HEK293 (cell line): ENCODE data around the gene NCOA6.

Experiments
- CTCF ChIA-PET: fragments of 350-600 bp; formaldehyde crosslinking; extraction: SDS; loops from one replicate; lab custom pipeline; 2021; ENCODE audit warnings: antibody characterized with exemption; lab: Yijun Ruan, JAX
- POLR2A ChIA-PET: fragments of 300-600 bp; formaldehyde crosslinking; extraction: SDS; loops from one replicate; lab custom pipeline; 2020; ENCODE audit warnings: antibody characterized with exemption, inconsistent platforms; lab: Yijun Ruan, JAX
- H3K27ac ChIP-seq: fragments of 200-500 bp; sonication (Bioruptor generic); 2 replicates; pipeline ENCODE4 v1.5.1; 2014; ENCODE audit warnings: low read depth, low read length, control low read depth, inconsistent platforms; ENCODE audit errors: extremely low read depth
- H3K36me3 ChIP-seq, 2 experiments: fragments of 200-500 bp in 1 of 2; sonication (Bioruptor generic) in 1 of 2; 1 replicate in 1 of 2; 2 replicates in 1 of 2; pipeline ENCODE4 v1.5.1; 2014 to 2017; ENCODE audit warnings: inconsistent platforms in 2 of 2, low read length in 2 of 2; ENCODE audit not compliant: control insufficient read depth in 2 of 2, insufficient read depth in 1 of 2
- H3K4me1 ChIP-seq: fragments of 200-500 bp; sonication (Bioruptor generic); 2 replicates; pipeline ENCODE4 v1.5.1; 2014; ENCODE audit warnings: mild to moderate bottlenecking, low read length, inconsistent platforms; ENCODE audit not compliant: control insufficient read depth, insufficient read depth
- H3K4me3 ChIP-seq: 2 replicates; pipeline ENCODE4 v1.5.1; 2011; ENCODE audit warnings: low read depth, mild to moderate bottlenecking, control low read depth, low read length, moderate library complexity
- H3K9me3 ChIP-seq: fragments of 200-500 bp; sonication (Bioruptor generic); 2 replicates; pipeline ENCODE4 v1.5.1; 2014; ENCODE audit warnings: low read depth, low read length, inconsistent platforms; ENCODE audit not compliant: control insufficient read depth, insufficient read depth
- ELK4 ChIP-seq: IDR thresholded peaks from 2 replicates; pipeline ENCODE4 v1.6.1; 2011; ENCODE audit warnings: mild to moderate bottlenecking, low read depth, low read length, borderline replicate concordance
- GLI4 ChIP-seq: fragments of 450-650 bp; formaldehyde crosslinking; IDR thresholded peaks from 2 replicates; pipeline ENCODE4 v1.5.1; 2016; ENCODE audit warnings: missing biosample characterization, missing genetic modification characterization
- HOXD13 ChIP-seq: sonication (generic); formaldehyde crosslinking; IDR thresholded peaks from 2 replicates; pipeline ENCODE4 v1.8.0; 2022; ENCODE audit warnings: missing genetic modification reagents, borderline replicate concordance
- SP3 ChIP-seq: fragments of 450-650 bp; formaldehyde crosslinking; IDR thresholded peaks from 2 replicates; pipeline ENCODE4 v1.5.1; 2016; ENCODE audit warnings: missing biosample characterization, missing genetic modification characterization
- ZBTB17 ChIP-seq: fragments of 450-650 bp; formaldehyde crosslinking; IDR thresholded peaks from 2 replicates; pipeline ENCODE4 v1.5.1; 2016; ENCODE audit warnings: missing biosample characterization, missing genetic modification characterization
- ZBTB21 ChIP-seq: fragments of 450-650 bp; formaldehyde crosslinking; IDR thresholded peaks from 2 replicates; pipeline ENCODE4 v1.5.1; 2017; ENCODE audit warnings: missing biosample characterization, missing genetic modification characterization
- ZNF214 ChIP-seq: fragments of 450-650 bp; formaldehyde crosslinking; IDR thresholded peaks from 2 replicates; pipeline ENCODE4 v1.5.1; 2017; ENCODE audit warnings: missing biosample characterization, mild to moderate bottlenecking, missing genetic modification characterization, borderline replicate concordance
- ZNF274 ChIP-seq, 2 experiments: fragments of 200-500 bp in 1 of 2; fragments of 450-650 bp in 1 of 2; sonication (Bioruptor generic) in 1 of 2; formaldehyde crosslinking in 1 of 2; IDR thresholded peaks; 2 replicates each; pipeline versions ENCODE4 v1.5.1 to v1.6.1; 2014 to 2016; ENCODE audit warnings: borderline replicate concordance in 1 of 2, inconsistent platforms in 1 of 2, low read length in 1 of 2, missing biosample characterization in 1 of 2, missing genetic modification characterization in 1 of 2
- ZNF391 ChIP-seq: fragments of 450-650 bp; formaldehyde crosslinking; IDR thresholded peaks from 2 replicates; pipeline ENCODE4 v1.5.1; 2016; ENCODE audit warnings: low read depth, missing biosample characterization, missing genetic modification characterization, borderline replicate concordance
- ZNF501 ChIP-seq: fragments of 450-650 bp; formaldehyde crosslinking; IDR thresholded peaks from 2 replicates; pipeline ENCODE4 v1.5.1; 2016; ENCODE audit warnings: missing biosample characterization, missing genetic modification characterization
- ZNF514 ChIP-seq: fragments of 450-650 bp; formaldehyde crosslinking; IDR thresholded peaks from 2 replicates; pipeline ENCODE4 v1.5.1; 2016; ENCODE audit warnings: missing biosample characterization, missing genetic modification characterization
- ZNF561 ChIP-seq: fragments of 450-650 bp; IDR thresholded peaks from 2 replicates; pipeline ENCODE4 v1.5.1; 2018; ENCODE audit warnings: missing biosample characterization, missing genetic modification characterization, borderline replicate concordance
- ZNF654 ChIP-seq: fragments of 450-650 bp; formaldehyde crosslinking; IDR thresholded peaks from 2 replicates; pipeline ENCODE4 v1.5.1; 2016; ENCODE audit warnings: low read depth, missing biosample characterization, missing genetic modification characterization
- ZNF664 ChIP-seq: fragments of 450-650 bp; formaldehyde crosslinking; IDR thresholded peaks from 2 replicates; pipeline ENCODE4 v1.5.1; 2016; ENCODE audit warnings: missing biosample characterization, missing genetic modification characterization
- TF ChIP-seq, protein P1 (sequence below): fragments of 450-650 bp; formaldehyde crosslinking; IDR thresholded peaks from 2 replicates; pipeline ENCODE4 v1.5.0; 2017; ENCODE audit warnings: missing biosample characterization, missing genetic modification characterization, borderline replicate concordance

The NCOA6 gene

DNA sequence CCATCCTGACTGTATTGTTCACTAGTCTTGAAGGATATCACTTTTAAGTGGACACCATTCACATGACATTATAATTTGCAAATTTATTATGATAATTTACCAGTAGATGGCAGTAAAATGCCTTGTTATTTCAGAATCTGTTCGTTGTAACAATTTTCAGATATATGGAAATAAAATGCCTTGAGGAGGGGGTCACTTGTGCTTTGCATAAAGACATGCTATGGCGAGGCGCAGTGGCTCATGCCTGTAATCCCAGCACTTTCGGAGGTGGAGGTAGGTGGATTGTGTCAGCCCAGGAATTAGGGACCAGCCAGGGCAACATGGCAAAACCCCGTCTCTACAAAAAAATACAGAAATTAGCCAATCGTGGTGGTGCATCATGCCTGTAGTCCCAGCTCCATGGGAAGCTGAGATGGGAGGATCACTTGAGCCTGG is 9.0 kb upstream of the NCOA6 start:
- no peaks in the 10 kb centered on the region for H3K4me1 ChIP-seq
- ChIA-PET POLR2A (no interaction called here), CTCF (interaction anchor here (0.6 to 1.1 kb wide), 9 partner anchors 12 to 631 kb away, joined by 3 to 4 read pairs (median 3); no protein-coding TSS in a partner anchor)
- H3K36me3 ChIP-seq, result no peaks in the 10 kb centered on the region
- TF ChIP-seq ELK4 (no peak), ZNF654 (tag by site-specific recombination) (peak; percentile 85)
- 0 out of 2 replicates have a peak overlapping the region, but pooled peaks have one; percentile 4 for H3K4me3 ChIP-seq
- H3K9me3 ChIP-seq, result no peaks in the 10 kb centered on the region
- H3K27ac ChIP-seq, result no peak overlapping the region

DNA sequence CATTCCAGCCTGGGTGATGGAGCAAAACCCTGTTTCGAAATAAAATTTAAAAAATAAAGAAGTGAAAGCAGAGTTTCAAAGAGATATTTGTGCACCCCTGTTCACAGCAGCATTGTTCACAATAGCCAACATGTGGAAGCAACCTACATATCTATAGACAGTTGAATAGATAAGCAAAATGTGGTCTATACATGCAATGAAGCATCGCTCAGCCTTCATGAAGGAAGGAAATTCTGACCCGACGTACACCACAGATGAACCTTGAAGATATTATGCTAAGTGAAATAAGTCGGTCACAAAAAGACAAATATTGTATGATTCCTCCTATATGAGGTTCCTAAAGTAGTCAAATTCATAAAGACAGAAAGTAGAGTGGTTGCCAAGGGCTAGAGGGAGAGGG is 6.5 kb upstream of the NCOA6 start:
- Histone ChIP-seq H3K27ac (no peak overlapping the region), H3K36me3 (no peaks in the 10 kb centered on the region), H3K4me3 (no peak overlapping the region), H3K4me1 (no peaks in the 10 kb centered on the region), H3K9me3 (no peaks in the 10 kb centered on the region)
- TF ChIP-seq ZNF501 (no peak), ZNF391 (tag by site-specific recombination) (no peak), ZNF561 (tag by site-specific recombination) (no peak), ZNF274 (IDR thresholded peaks at IDR 0.05; ENCODE audit: low read length) (no peak), ZNF274 (tag by site-specific recombination; IDR thresholded peaks at IDR 0.05; ENCODE audit: borderline replicate concordance) (no peak), ELK4 (no peak), ZBTB17 (tag by site-specific recombination) (no peak), ZBTB21 (tag by site-specific recombination) (no peak), GLI4 (tag by site-specific recombination) (no peak), SP3 (tag by site-specific recombination) (no peak), HOXD13 (no peak), ZNF514 (tag by site-specific recombination) (no peak)
- TF ChIP-seq, protein P1, sequence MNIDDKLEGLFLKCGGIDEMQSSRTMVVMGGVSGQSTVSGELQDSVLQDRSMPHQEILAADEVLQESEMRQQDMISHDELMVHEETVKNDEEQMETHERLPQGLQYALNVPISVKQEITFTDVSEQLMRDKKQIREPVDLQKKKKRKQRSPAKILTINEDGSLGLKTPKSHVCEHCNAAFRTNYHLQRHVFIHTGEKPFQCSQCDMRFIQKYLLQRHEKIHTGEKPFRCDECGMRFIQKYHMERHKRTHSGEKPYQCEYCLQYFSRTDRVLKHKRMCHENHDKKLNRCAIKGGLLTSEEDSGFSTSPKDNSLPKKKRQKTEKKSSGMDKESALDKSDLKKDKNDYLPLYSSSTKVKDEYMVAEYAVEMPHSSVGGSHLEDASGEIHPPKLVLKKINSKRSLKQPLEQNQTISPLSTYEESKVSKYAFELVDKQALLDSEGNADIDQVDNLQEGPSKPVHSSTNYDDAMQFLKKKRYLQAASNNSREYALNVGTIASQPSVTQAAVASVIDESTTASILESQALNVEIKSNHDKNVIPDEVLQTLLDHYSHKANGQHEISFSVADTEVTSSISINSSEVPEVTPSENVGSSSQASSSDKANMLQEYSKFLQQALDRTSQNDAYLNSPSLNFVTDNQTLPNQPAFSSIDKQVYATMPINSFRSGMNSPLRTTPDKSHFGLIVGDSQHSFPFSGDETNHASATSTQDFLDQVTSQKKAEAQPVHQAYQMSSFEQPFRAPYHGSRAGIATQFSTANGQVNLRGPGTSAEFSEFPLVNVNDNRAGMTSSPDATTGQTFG (tag by site-specific recombination), result no peak
- POLR2A ChIA-PET, result no interaction called here
- CTCF ChIA-PET, result interaction anchor here (0.7 kb wide), 1 partner anchor 716 kb away, joined by 5 read pairs; no protein-coding TSS in a partner anchor

DNA sequence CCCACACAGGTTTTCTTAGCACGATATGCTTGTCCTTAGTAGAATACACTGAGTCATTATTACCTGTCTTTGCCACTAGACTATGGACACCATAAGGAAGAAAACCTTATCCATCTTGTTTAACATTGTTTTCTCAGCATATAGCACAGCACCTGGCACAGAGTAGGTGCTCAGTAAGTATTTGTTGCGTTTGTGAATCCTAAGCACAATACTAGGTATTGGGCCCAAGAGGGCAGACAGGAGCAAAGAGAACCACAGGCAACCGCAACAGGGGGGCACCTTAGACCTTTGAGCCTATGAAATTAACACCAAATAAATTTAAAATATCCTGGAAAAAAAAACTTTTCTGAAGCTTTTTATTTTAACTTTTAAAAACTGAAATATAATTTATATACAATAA is 3.7 kb upstream of the NCOA6 start:
- ChIA-PET POLR2A (no interaction called here), CTCF (interaction anchor here (0.7 kb wide), 1 partner anchor 807 kb away, joined by 4 read pairs; no protein-coding TSS in a partner anchor)
- no peaks in the 10 kb centered on the region for H3K9me3 ChIP-seq
- H3K4me3 ChIP-seq, result no peak overlapping the region
- no peak overlapping the region for H3K27ac ChIP-seq
- no peaks in the 10 kb centered on the region for H3K4me1 ChIP-seq
- no peak for TF ChIP-seq ZNF214 (tag by site-specific recombination)
- TF ChIP-seq ZNF664 (tag by site-specific recombination), result peak; percentile 77
- H3K36me3 ChIP-seq, result no peaks in the 10 kb centered on the region
